Loucy (cell line): ENCODE results near the gene MRPS2.

ENCODE experiments used
- CTCF ChIP-seq: fragments of 200-600 bp; sonication (generic); conservative IDR thresholded peaks from 2 replicates; pipeline ENCODE4 v1.5.1; 2014; ENCODE audit warnings: mild to moderate bottlenecking, antibody characterized with exemption, low read length
- EZH2phosphoT487 ChIP-seq: fragments of 200-600 bp; IDR thresholded peaks from 2 replicates; pipeline ENCODE4 v1.6.1; 2018; ENCODE audit warnings: antibody characterized with exemption, mild to moderate bottlenecking, moderate library complexity, borderline replicate concordance

GRCh38 chr9:135526730-135527571, 26.5 kb downstream of the MRPS2 start:
- no peak for TF ChIP-seq CTCF
- TF ChIP-seq EZH2phosphoT487: no peak
